Caco-2 (cell line): ENCODE measurements around the gene XXYLT1. TPM values are rescaled to one million over a fixed set of nuclear protein-coding genes. Genes with fewer than 3 reads are reported as not detected.
A peak's percentile ranks its signal among the peaks of the same experiment; 100 is the strongest.

Experiments used
- BruUV-seq: library from RNA; stranded (reverse); fragments of 400-500 nt; replicated peaks from 2 replicates; lab custom pipeline; 2021; lab: Mats Ljungman, UMichigan
- CTCF ChIA-PET: fragments of 300-600 bp; sonication (Branson Sonifier 250); formaldehyde crosslinking; loops from one replicate; lab custom pipeline; 2022; ENCODE audit warnings: antibody characterized with exemption; lab: Charles Lee
- POLR2A ChIA-PET: fragments of 300-600 bp; sonication (Branson Sonifier 250); formaldehyde crosslinking; loops from one replicate; lab custom pipeline; 2022; ENCODE audit warnings: antibody characterized with exemption; lab: Charles Lee
- DNase-seq, 2 experiments: peaks; one replicate each; pipeline versions ENCODE4 v3.0.0 to v3.0.0-alpha.2; 2020 to 2022
- H3K27me3 ChIP-seq: replicated peaks from 2 replicates; pipeline ENCODE4 v1.6.0; 2011; ENCODE audit warnings: low read length; ENCODE audit not compliant: control insufficient read depth, insufficient read depth
- H3K36me3 ChIP-seq: 2 replicates; pipeline ENCODE4 v1.5.1; 2011; ENCODE audit warnings: low read length; ENCODE audit not compliant: control insufficient read depth, insufficient read depth
- H3K4me1 ChIP-seq: fragments of 250-450 bp; sonication (Bioruptor Pico); 2 replicates; pipeline ENCODE4 v1.5.1; 2020; ENCODE audit warnings: mild to moderate bottlenecking
- H3K4me3 ChIP-seq: 2 replicates; pipeline ENCODE4 v1.5.1; 2011; ENCODE audit warnings: low read depth, mild to moderate bottlenecking, control low read depth, low read length
- H3K9me3 ChIP-seq: fragments of 250-450 bp; sonication (Bioruptor Pico); 2 replicates; pipeline ENCODE4 v1.5.1; 2020; ENCODE audit warnings: mild to moderate bottlenecking, moderate library complexity
- H3K27ac Mint-ChIP-seq: one replicate; pipeline ENCODE4 v1.8.0; 2022; ENCODE audit warnings: mixed read lengths; ENCODE audit not compliant: unreplicated experiment
- H3K27me3 Mint-ChIP-seq: one replicate; pipeline ENCODE4 v1.8.0; 2022; ENCODE audit warnings: mixed read lengths; ENCODE audit not compliant: insufficient read depth, unreplicated experiment
- H3K36me3 Mint-ChIP-seq: one replicate; pipeline ENCODE4 v1.8.0; 2022; ENCODE audit warnings: mild to moderate bottlenecking, mixed read lengths; ENCODE audit not compliant: insufficient read depth, unreplicated experiment
- H3K4me1 Mint-ChIP-seq: one replicate; pipeline ENCODE4 v1.8.0; 2022; ENCODE audit warnings: low read depth, mixed read lengths; ENCODE audit not compliant: unreplicated experiment
- H3K4me3 Mint-ChIP-seq: one replicate; pipeline ENCODE4 v1.8.0; 2022; ENCODE audit warnings: mild to moderate bottlenecking, moderate library complexity, mixed read lengths; ENCODE audit not compliant: unreplicated experiment
- H3K9me3 Mint-ChIP-seq: one replicate; pipeline ENCODE4 v1.8.0; 2022; ENCODE audit warnings: mixed read lengths; ENCODE audit not compliant: unreplicated experiment
- intact Hi-C: fragments of 100-400 bp; cut with micrococcal nuclease; formaldehyde crosslinking; loops from one replicate; pipeline ENCODE4 v1.10.0; 2022; ENCODE audit not compliant: unreplicated experiment
- total RNA-seq: library from RNA; stranded (reverse); gene quantifications from 2 replicates; pipeline ENCODE4 v1.2.3, GENCODE V29; 2022
- TF ChIP-seq, protein P1 (sequence below), 2 experiments: fragments of 200-600 bp in 1 of 2; IDR thresholded peaks; 1 replicate in 1 of 2; 2 replicates in 1 of 2; pipeline versions ENCODE4 v1.5.1 to v1.8.0; 2011 to 2022; ENCODE audit warnings: antibody characterized with exemption in 1 of 2, control low read depth in 1 of 2, inconsistent platforms in 1 of 2, low read depth in 1 of 2, low read length in 1 of 2, mild to moderate bottlenecking in 1 of 2, moderate library complexity in 1 of 2; ENCODE audit not compliant: insufficient read depth in 1 of 2, severe bottlenecking in 1 of 2, unreplicated experiment in 1 of 2

Gene XXYLT1
- total RNA-seq, 1 experiment from 2014 or later, result 14.2 TPM

- POLR2A ChIA-PET, result no interaction called here
Observed at GRCh38 chr3:195095704-195096036, 175.3 kb downstream of the XXYLT1 start.

GRCh38 chr3:195095035-195095703 is 175.8 kb downstream of the XXYLT1 start:
- POLR2A ChIA-PET, result no interaction called here
- TF ChIP-seq, protein P1, sequence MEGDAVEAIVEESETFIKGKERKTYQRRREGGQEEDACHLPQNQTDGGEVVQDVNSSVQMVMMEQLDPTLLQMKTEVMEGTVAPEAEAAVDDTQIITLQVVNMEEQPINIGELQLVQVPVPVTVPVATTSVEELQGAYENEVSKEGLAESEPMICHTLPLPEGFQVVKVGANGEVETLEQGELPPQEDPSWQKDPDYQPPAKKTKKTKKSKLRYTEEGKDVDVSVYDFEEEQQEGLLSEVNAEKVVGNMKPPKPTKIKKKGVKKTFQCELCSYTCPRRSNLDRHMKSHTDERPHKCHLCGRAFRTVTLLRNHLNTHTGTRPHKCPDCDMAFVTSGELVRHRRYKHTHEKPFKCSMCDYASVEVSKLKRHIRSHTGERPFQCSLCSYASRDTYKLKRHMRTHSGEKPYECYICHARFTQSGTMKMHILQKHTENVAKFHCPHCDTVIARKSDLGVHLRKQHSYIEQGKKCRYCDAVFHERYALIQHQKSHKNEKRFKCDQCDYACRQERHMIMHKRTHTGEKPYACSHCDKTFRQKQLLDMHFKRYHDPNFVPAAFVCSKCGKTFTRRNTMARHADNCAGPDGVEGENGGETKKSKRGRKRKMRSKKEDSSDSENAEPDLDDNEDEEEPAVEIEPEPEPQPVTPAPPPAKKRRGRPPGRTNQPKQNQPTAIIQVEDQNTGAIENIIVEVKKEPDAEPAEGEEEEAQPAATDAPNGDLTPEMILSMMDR (IDR thresholded peaks at IDR 0.05; ENCODE audit: insufficient read depth in 1 of 2, low read depth in 1 of 2, low read length in 1 of 2, severe bottlenecking in 1 of 2, unreplicated experiment in 1 of 2), result no peak
- H3K27ac Mint-ChIP-seq, result no peak overlapping the region
- Histone ChIP-seq H3K27me3 (no peaks in the 10 kb centered on the region), H3K9me3 (no peaks in the 10 kb centered on the region), H3K4me3 (no peak overlapping the region), H3K4me1 (0 out of 2 replicates have a peak, but pooled peaks cover 3% of the 10 kb centered on the region), H3K36me3 (no peaks in the 10 kb centered on the region)
- intact Hi-C loops, result no loop called here
- H3K4me3 Mint-ChIP-seq, result no peak overlapping the region
- DNase-seq, result no peak
- CTCF ChIA-PET, result no interaction called here
- peaks cover 17% of the 10 kb centered on the region for H3K4me1 Mint-ChIP-seq
- no TSS peak for BruUV-seq
- no peaks in the 10 kb centered on the region for H3K36me3 Mint-ChIP-seq
- H3K9me3 Mint-ChIP-seq, result no peaks in the 10 kb centered on the region
- H3K27me3 Mint-ChIP-seq, result no peaks in the 10 kb centered on the region

More at GRCh38 chr3:195095704-195096036, 175.3 kb downstream of the XXYLT1 start:
- TF ChIP-seq, protein P1 (IDR thresholded peaks at IDR 0.05; ENCODE audit: insufficient read depth in 1 of 2, low read depth in 1 of 2, low read length in 1 of 2, severe bottlenecking in 1 of 2, unreplicated experiment in 1 of 2), result no peak
- no peaks in the 10 kb centered on the region for H3K9me3 ChIP-seq
- no peaks in the 10 kb centered on the region for H3K27me3 ChIP-seq
- intact Hi-C loops, result no loop called here
- no peak overlapping the region for H3K27ac Mint-ChIP-seq
- DNase-seq, result no peak
- no TSS peak for BruUV-seq
- no peak overlapping the region for H3K4me3 ChIP-seq
- no peaks in the 10 kb centered on the region for H3K36me3 Mint-ChIP-seq
- H3K4me1 ChIP-seq, result 0 out of 2 replicates have a peak, but pooled peaks cover 3% of the 10 kb centered on the region
- H3K9me3 Mint-ChIP-seq, result no peaks in the 10 kb centered on the region
- CTCF ChIA-PET, result no interaction called here
- H3K36me3 ChIP-seq, result no peaks in the 10 kb centered on the region
- no peak overlapping the region for H3K4me3 Mint-ChIP-seq
- H3K27me3 Mint-ChIP-seq, result no peaks in the 10 kb centered on the region
- H3K4me1 Mint-ChIP-seq, result peaks cover 17% of the 10 kb centered on the region

DNA sequence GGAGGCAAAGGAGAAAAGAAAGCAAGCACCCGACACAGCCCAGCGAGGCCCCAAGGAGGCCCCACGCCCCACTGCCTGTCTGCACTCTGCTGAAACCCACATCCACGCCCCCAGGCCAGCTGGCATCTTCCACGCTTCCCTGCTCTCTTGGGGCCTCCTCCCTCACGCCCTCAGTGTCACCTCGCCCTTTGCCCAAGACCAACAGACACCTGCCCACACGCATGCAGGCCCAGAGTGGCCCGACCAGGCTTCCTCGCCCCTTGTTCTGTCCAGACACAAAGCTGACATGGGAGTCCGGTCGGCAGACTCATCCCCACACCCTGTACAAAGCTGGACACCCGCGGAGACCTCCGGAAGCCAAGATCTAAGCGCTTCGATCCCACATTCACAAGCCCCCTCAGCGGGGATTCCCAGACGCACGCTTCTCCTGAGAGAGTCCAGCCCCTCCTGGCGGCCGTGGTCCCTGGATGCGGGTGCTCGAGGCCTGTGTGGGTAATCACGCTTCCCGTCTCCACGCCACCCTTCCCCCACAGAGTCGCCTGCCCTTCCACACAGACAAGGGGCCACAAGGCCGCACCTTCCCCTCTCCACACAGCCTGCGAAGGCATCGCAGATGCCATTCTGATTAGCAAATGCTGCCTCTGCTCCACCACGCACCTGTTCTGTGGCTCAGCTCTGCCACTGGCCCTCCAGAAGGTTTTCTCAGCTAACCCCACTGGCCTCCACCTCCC is 176.6 kb downstream of the XXYLT1 start:
- H3K9me3 Mint-ChIP-seq, result no peaks in the 10 kb centered on the region
- H3K27ac Mint-ChIP-seq, result peak overlapping the region; percentile 29
- intact Hi-C loops, result no loop called here
- H3K36me3 Mint-ChIP-seq, result no peaks in the 10 kb centered on the region
- no peaks in the 10 kb centered on the region for H3K27me3 Mint-ChIP-seq
- peaks cover 17% of the 10 kb centered on the region for H3K4me1 Mint-ChIP-seq
- no peaks in the 10 kb centered on the region for H3K9me3 ChIP-seq
- TF ChIP-seq, protein P1 (IDR thresholded peaks at IDR 0.05; ENCODE audit: insufficient read depth in 1 of 2, low read depth in 1 of 2, low read length in 1 of 2, severe bottlenecking in 1 of 2, unreplicated experiment in 1 of 2), result no peak
- H3K4me3 Mint-ChIP-seq, result no peak overlapping the region
- ChIA-PET CTCF (no interaction called here), POLR2A (no interaction called here)
- H3K4me3 ChIP-seq, result no peak overlapping the region
- no peaks in the 10 kb centered on the region for H3K36me3 ChIP-seq
- DNase-seq, result no peak
- no TSS peak for BruUV-seq
- H3K4me1 ChIP-seq, result 0 out of 2 replicates have a peak, but pooled peaks cover 3% of the 10 kb centered on the region
- no peaks in the 10 kb centered on the region for H3K27me3 ChIP-seq
